Placental pericyte (primary cell): ENCODE data around the gene TWIST1. TPM values are rescaled to one million over a fixed set of nuclear protein-coding genes. Genes with fewer than 3 reads are reported as not detected.

ENCODE experiments used
- total RNA-seq: library from RNA; depleted of rRNA; stranded (reverse); fragments of >200 nt; gene quantifications from 2 replicates; pipeline ENCODE4 v1.2.3, GENCODE V29; 2012

The TWIST1 gene
- 34.4 and 35.5 TPM in 2 replicates for total RNA-seq

DNA sequence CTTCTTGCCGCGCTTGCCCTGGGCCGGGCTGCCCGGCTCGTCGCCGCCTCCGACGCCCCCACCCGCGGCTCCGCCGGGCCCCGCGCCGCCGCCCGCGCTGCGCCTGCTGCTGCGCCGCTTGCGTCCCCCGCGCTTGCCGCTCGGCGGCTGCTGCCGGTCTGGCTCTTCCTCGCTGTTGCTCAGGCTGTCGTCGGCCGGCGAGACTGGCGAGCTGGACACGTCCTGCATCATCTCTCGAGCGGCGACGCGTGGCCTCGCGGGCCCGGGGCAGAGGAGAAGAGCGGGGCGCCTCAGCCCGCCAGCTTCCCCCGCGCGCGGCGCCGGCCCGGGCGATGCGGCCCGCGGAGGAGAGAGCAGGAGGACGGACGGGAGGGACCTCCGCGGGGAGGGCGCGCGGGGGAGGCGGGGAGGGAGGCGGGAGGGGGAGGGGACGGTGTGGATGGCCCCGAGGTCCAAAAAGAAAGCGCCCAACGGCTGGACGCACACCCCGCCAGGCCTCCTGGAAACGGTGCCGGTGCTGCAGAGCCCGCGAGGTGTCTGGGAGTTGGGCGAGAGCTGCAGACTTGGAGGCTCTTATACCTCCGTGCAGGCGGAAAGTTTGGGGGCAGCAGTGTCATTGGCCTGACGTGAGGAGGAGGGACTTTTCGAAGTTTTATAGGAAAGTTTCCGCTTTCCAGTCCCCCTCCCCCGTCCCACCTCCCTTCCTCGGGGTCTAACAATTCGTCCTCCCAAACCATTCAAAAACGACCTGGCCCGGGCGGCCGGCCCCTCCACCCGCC lies at the start of gene TWIST1:
Gene TWIST1 (minus strand): TSS at position 546 of the 779 bp plus-strand sequence. CDS start 315 bp downstream, at position 231.

DNA sequence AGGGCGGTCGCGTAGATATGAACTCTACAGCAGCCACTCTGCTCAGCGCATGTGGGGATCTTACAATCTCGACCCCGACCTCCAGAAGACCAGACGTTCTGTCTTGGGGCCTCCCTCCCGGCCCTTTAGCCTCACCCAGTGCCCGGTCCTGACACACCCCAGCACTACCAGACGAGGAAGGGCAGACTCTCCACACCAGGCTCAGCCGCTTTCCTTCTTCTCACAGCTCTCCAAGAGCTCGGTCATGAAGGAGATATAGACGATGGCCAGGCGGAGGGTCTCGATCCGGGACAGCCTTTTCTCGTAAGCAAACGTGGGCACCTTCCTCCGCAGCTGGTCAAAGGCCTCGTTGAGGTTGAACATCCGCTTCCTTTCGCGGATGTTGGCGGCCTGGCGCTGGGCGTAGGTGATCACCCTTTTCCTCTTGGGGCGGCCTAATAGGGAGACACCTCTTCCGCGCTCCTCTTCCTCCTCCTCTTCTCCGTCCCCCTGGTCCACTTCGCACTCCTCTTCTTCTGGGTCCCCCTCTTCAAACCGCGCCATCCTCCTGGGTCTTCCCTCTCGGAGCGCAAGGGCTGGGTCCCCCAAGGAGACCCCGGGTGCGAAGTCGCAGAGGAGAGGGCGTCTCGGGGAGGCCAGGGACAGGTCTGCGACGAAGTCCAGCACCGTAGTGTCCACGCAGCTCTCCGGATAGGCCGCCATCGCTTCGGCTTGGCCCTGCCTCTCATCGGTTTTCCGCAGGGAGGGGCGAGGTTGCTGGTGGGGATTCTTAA lies 27.4 kb upstream of the TWIST1 start, which contains the start of gene FERD3L:
Gene FERD3L (minus strand): TSS at position 761 of the 773 bp plus-strand sequence. CDS start 59 bp downstream, at position 702.

Other genes with a start within 250 kb of the TWIST1 start
- not detected in 2 replicates for gene FERD3L, start 27.8 kb upstream of the TWIST1 start, total RNA-seq